Endothelial cell of umbilical vein (primary cell): ENCODE results near the gene SLC35F3. TPM values are rescaled to one million over a fixed set of nuclear protein-coding genes. Genes with fewer than 3 reads are reported as not detected.

Experiments used
- BruUV-seq: library from RNA; stranded (reverse); fragments of 400-500 nt; replicated peaks from 2 replicates; lab custom pipeline; 2021; lab: Mats Ljungman, UMichigan
- CTCF ChIA-PET: fragments of 300-600, 350-600 bp; sonication (Branson Sonifier 250); formaldehyde crosslinking; loops from one replicate; lab custom pipeline; 2021; ENCODE audit warnings: antibody characterized with exemption, inconsistent platforms; lab: Charles Lee
- POLR2A ChIA-PET: fragments of 300-600, 350-600 bp; sonication (Branson Sonifier 250); formaldehyde crosslinking; loops from one replicate; lab custom pipeline; 2021; ENCODE audit warnings: antibody characterized with exemption, inconsistent platforms; lab: Charles Lee
- DNase-seq: peaks from one replicate; pipeline ENCODE4 v3.0.0-alpha.2; 2011; ENCODE audit warnings: low read depth, low spot score
- FAIRE-seq: peaks from 2 replicates; lab custom pipeline; 2011; peaks lifted over from hg19 to GRCh38; lab: Jason Lieb, UNC
- H2AFZ ChIP-seq: 2 replicates; pipeline ENCODE4 v1.6.0; 2012; ENCODE audit warnings: low read depth, low read length, control low read depth, inconsistent platforms
- H3K27ac ChIP-seq: 2 replicates; pipeline ENCODE4 v1.5.1; 2011; ENCODE audit warnings: low read depth, mild to moderate bottlenecking, control low read depth, low read length, moderate library complexity; ENCODE audit not compliant: insufficient read depth
- H3K27me3 ChIP-seq, 2 experiments: 2 replicates each; pipeline versions ENCODE4 v1.6.0 to v1.6.1; 2011; ENCODE audit warnings: low read length in 2 of 2, mixed read lengths in 1 of 2; ENCODE audit not compliant: control insufficient read depth in 2 of 2, insufficient read depth in 2 of 2
- H3K36me3 ChIP-seq, 2 experiments: 2 replicates in 1 of 2; 3 replicates in 1 of 2; pipeline ENCODE4 v1.5.1; 2011; ENCODE audit warnings: low read length in 2 of 2, mild to moderate bottlenecking in 1 of 2, moderate library complexity in 1 of 2; ENCODE audit not compliant: control insufficient read depth in 2 of 2, insufficient read depth in 2 of 2; ENCODE audit errors: extremely low read depth in 1 of 2
- H3K4me1 ChIP-seq: 3 replicates; pipeline ENCODE4 v1.5.1; 2011; ENCODE audit warnings: mild to moderate bottlenecking, low read length; ENCODE audit not compliant: control insufficient read depth, insufficient read depth; ENCODE audit errors: extremely low read depth
- H3K4me2 ChIP-seq: 2 replicates; pipeline ENCODE4 v1.6.1; 2011; ENCODE audit warnings: low read length, control low read depth, mixed read lengths; ENCODE audit not compliant: insufficient read depth
- H3K4me3 ChIP-seq, 3 experiments: fragments of 200-600 bp in 1 of 3; sonication (generic), shearing (Covaris generic) in 1 of 3; replicated peaks in 1 of 3; 2 replicates each; pipeline ENCODE4 v1.5.1; 2011 to 2016; ENCODE audit warnings: control low read depth in 3 of 3, low read length in 3 of 3, mild to moderate bottlenecking in 2 of 3, inconsistent platforms in 1 of 3, low read depth in 1 of 3, moderate library complexity in 1 of 3; ENCODE audit not compliant: insufficient read depth in 1 of 3
- H3K79me2 ChIP-seq: 2 replicates; pipeline ENCODE4 v1.6.0; 2012; ENCODE audit warnings: low read length, inconsistent platforms; ENCODE audit not compliant: control insufficient read depth, insufficient read depth
- H3K9ac ChIP-seq: replicated peaks from 2 replicates; pipeline ENCODE3; 2011; ENCODE audit warnings: low read length, control low read depth; ENCODE audit not compliant: insufficient read depth; ENCODE audit errors: extremely low read depth
- H3K9me1 ChIP-seq: replicated peaks from 3 replicates; pipeline ENCODE4 v1.6.0; 2011; ENCODE audit warnings: mild to moderate bottlenecking, low read length; ENCODE audit not compliant: control insufficient read depth, insufficient read depth; ENCODE audit errors: extremely low read depth
- H3K9me3 ChIP-seq: replicated peaks from 2 replicates; pipeline ENCODE4 v1.5.1; 2012; ENCODE audit warnings: low read length, inconsistent platforms; ENCODE audit not compliant: control insufficient read depth, insufficient read depth
- H4K20me1 ChIP-seq: replicated peaks from 2 replicates; pipeline ENCODE3; 2011; ENCODE audit warnings: mild to moderate bottlenecking, low read length; ENCODE audit not compliant: control insufficient read depth, insufficient read depth; ENCODE audit errors: extremely low read depth
- CTCF ChIP-seq, 2 donors: IDR thresholded peaks; 1 replicate in 1 of 2; 2 replicates in 1 of 2; pipeline ENCODE4 v1.5.1; 2011; ENCODE audit warnings: low read length in 2 of 2, mild to moderate bottlenecking in 2 of 2, moderate library complexity in 2 of 2, control low read depth in 1 of 2, inconsistent platforms in 1 of 2, low read depth in 1 of 2; ENCODE audit not compliant: insufficient read depth in 1 of 2; ENCODE audit errors: extremely low read depth in 1 of 2
- EZH2 ChIP-seq: IDR thresholded peaks from 2 replicates; pipeline ENCODE4 v1.6.1; 2012; ENCODE audit warnings: borderline replicate concordance, low read depth, mild to moderate bottlenecking, moderate library complexity, low read length, inconsistent platforms; ENCODE audit not compliant: severe bottlenecking
- FOS ChIP-seq: IDR thresholded peaks from 2 replicates; pipeline ENCODE4 v1.6.1; 2011; ENCODE audit warnings: mild to moderate bottlenecking, low read length, moderate library complexity, borderline replicate concordance; ENCODE audit not compliant: insufficient read depth
- GATA2 ChIP-seq: IDR thresholded peaks from 2 replicates; pipeline ENCODE4 v1.7.0; 2011; ENCODE audit warnings: low read depth, mild to moderate bottlenecking, moderate library complexity, mixed read lengths, low read length; ENCODE audit not compliant: insufficient read length, insufficient read depth
- JUN ChIP-seq: IDR thresholded peaks from 2 replicates; pipeline ENCODE4 v1.6.1; 2011; ENCODE audit warnings: borderline replicate concordance, low read depth; ENCODE audit not compliant: insufficient read length, insufficient read depth
- MYC ChIP-seq: IDR thresholded peaks from one replicate; pipeline ENCODE4 v1.6.1; 2011; ENCODE audit warnings: mild to moderate bottlenecking, low read depth, low read length
- POLR2A ChIP-seq: IDR thresholded peaks from 2 replicates; pipeline ENCODE4 v1.6.1; 2012; ENCODE audit warnings: low read depth, mild to moderate bottlenecking, control low read depth, low read length
- POLR2AphosphoS5 ChIP-seq: IDR thresholded peaks from 2 replicates; pipeline ENCODE4 v1.6.1; 2012; ENCODE audit warnings: low read depth, mild to moderate bottlenecking, control low read depth, low read length, moderate library complexity; ENCODE audit not compliant: insufficient read depth
- dilution Hi-C: fragments of 300-500 bp; cut with MboI; formaldehyde crosslinking; loops from one replicate; pipeline ENCODE4 v1.15.0; 2019; ENCODE audit warnings: low sequenced_read_pairs; ENCODE audit not compliant: extremely low pct_ligation_motif_present
- intact Hi-C: fragments of 100-400 bp; cut with micrococcal nuclease; formaldehyde crosslinking; loops from one replicate; pipeline ENCODE4 v1.10.0; 2022
- polyA plus RNA-seq, 4 experiments: library from polyadenylated mRNA; depleted of rRNA in 3 of 4; stranded (reverse) in 3 of 4; unstranded in 1 of 4; fragments of >200 nt; gene quantifications; 2 replicates each; pipeline versions ENCODE4 v1.2.1 to v1.2.3, GENCODE V29; 2011 to 2012; ENCODE audit warnings: missing spikeins in 1 of 4
- total RNA-seq: library from RNA; stranded (reverse); gene quantifications from 2 replicates; pipeline ENCODE4 v1.2.3, GENCODE V29; 2021
- TF ChIP-seq, protein P1 (sequence below): IDR thresholded peaks from 2 replicates; pipeline ENCODE4 v1.6.1; 2011; ENCODE audit not compliant: insufficient read depth, insufficient read length

The SLC35F3 gene
- total and polyA plus RNA-seq, 2 donors (not counting 3 experiments of a cell fraction or from before 2014, with no cell fraction given) = not detected

DNA sequence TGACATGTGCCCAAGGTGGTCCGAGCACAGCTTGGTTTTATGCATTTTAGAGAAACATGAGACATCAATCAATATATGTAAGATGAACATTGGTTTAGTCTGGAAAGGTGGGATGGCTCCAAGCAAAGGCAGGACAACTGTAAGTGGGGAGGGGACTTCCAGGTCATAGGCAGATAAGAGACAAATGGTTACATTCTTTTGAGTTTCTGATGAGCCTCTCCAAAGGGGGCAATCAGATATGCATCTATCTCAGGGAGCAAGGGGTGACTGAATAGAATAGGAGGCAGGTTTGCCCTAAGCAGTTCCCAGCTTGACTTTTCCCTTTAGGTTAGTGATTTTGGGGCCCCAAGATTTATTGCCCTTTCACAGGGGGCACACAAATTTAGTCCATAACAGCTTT, 374.5 kb downstream of the SLC35F3 start:
- intact Hi-C loops (no loop called here), dilution Hi-C loops (no loop called here)
- CTCF ChIA-PET = no interaction called here

More for the DNA sequence above, 374.5 kb downstream of the SLC35F3 start:
- Histone ChIP-seq H3K9me1 (no peaks in the 10 kb centered on the region), H4K20me1 (no peaks in the 10 kb centered on the region), H3K79me2 (no peaks in the 10 kb centered on the region), H3K36me3 (no peaks in the 10 kb centered on the region), H3K4me1 (no peaks in the 10 kb centered on the region), H3K27me3 (no peaks in the 10 kb centered on the region), H3K4me3 (no peak overlapping the region), H3K9me3 (no peaks in the 10 kb centered on the region), H3K4me2 (no peak overlapping the region), H3K27ac (no peak overlapping the region), H2AFZ (no peak overlapping the region), H3K9ac (no peak overlapping the region)
- POLR2A ChIA-PET = no interaction called here
- BruUV-seq = no TSS peak
- no peak for FAIRE-seq
- DNase-seq = no peak
- TF ChIP-seq POLR2AphosphoS5 (no peak), FOS (no peak), JUN (no peak), MYC (no peak), POLR2A (no peak), CTCF (IDR thresholded peaks at IDR 0.05; ENCODE audit: extremely low read depth in 1 of 2, insufficient read depth in 1 of 2, low read depth in 1 of 2, low read length in 2 of 2) (no peak), EZH2 (no peak), GATA2 (no peak)
- TF ChIP-seq, protein P1, sequence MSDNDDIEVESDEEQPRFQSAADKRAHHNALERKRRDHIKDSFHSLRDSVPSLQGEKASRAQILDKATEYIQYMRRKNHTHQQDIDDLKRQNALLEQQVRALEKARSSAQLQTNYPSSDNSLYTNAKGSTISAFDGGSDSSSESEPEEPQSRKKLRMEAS = no peak
